DND-41 (cell line): Measurements from ENCODE around the gene ALDH1L1.

Experiments
- ATAC-seq: fragments of 200-7000 bp; cut with Tn5 transposase; 3 replicates; pipeline ENCODE4 v1.9.1; 2021; ENCODE audit warnings: low read depth; ENCODE audit not compliant: insufficient read depth
- DNase-seq: peaks from one replicate; pipeline ENCODE4 v3.0.0-alpha.2; 2020
- H2AFZ ChIP-seq: 2 replicates; pipeline ENCODE4 v1.6.0; 2012; ENCODE audit warnings: low read depth, low read length
- H3K27ac ChIP-seq: 2 replicates; pipeline ENCODE4 v1.5.1; 2012; ENCODE audit warnings: low read length, inconsistent platforms
- H3K27me3 ChIP-seq: fragments of 200-600 bp; sonication (generic); 2 replicates; pipeline ENCODE4 v1.6.0; 2012; ENCODE audit warnings: low read length, mild to moderate bottlenecking, inconsistent platforms; ENCODE audit not compliant: insufficient read depth, poor library complexity
- H3K36me3 ChIP-seq: 2 replicates; pipeline ENCODE4 v1.5.1; 2012; ENCODE audit warnings: low read length, inconsistent platforms; ENCODE audit not compliant: insufficient read depth
- H3K4me1 ChIP-seq: 2 replicates; pipeline ENCODE4 v1.5.1; 2012; ENCODE audit warnings: mild to moderate bottlenecking, low read length; ENCODE audit not compliant: insufficient read depth
- H3K4me2 ChIP-seq: 2 replicates; pipeline ENCODE4 v1.6.0; 2012; ENCODE audit warnings: mild to moderate bottlenecking, moderate library complexity, low read length, inconsistent platforms; ENCODE audit not compliant: insufficient read depth
- H3K4me3 ChIP-seq, 2 experiments: fragments of 200-600 bp in 1 of 2; shearing (Covaris generic) in 1 of 2; 2 replicates each; pipeline ENCODE4 v1.5.1; 2012 to 2016; ENCODE audit warnings: inconsistent platforms in 2 of 2, low read length in 2 of 2, mild to moderate bottlenecking in 2 of 2, low read depth in 1 of 2, moderate library complexity in 1 of 2
- H3K79me2 ChIP-seq: 2 replicates; pipeline ENCODE4 v1.6.0; 2012; ENCODE audit warnings: low read length, inconsistent platforms; ENCODE audit not compliant: insufficient read depth
- H3K9ac ChIP-seq: 2 replicates; pipeline ENCODE4 v1.6.0; 2012; ENCODE audit warnings: low read depth, mild to moderate bottlenecking, inconsistent platforms, low read length, moderate library complexity
- H3K9me3 ChIP-seq: 2 replicates; pipeline ENCODE4 v1.5.1; 2012; ENCODE audit warnings: low read length, moderate library complexity, mild to moderate bottlenecking, inconsistent platforms; ENCODE audit not compliant: insufficient read depth, severe bottlenecking
- H4K20me1 ChIP-seq: 2 replicates; pipeline ENCODE4 v1.6.0; 2012; ENCODE audit warnings: low read length; ENCODE audit not compliant: insufficient read depth
- EZH2 ChIP-seq: IDR thresholded peaks from 3 replicates; pipeline ENCODE4 v1.6.1; 2012; ENCODE audit warnings: borderline replicate concordance, low read depth, mild to moderate bottlenecking, moderate library complexity, low read length, inconsistent platforms; ENCODE audit not compliant: severe bottlenecking
- TF ChIP-seq, protein P1 (sequence below): IDR thresholded peaks from 2 replicates; pipeline ENCODE4 v1.5.1; 2012; ENCODE audit warnings: borderline replicate concordance, low read length, moderate library complexity, mild to moderate bottlenecking; ENCODE audit not compliant: poor library complexity, severe bottlenecking; ENCODE audit errors: extremely low read depth

The ALDH1L1 gene

DNA sequence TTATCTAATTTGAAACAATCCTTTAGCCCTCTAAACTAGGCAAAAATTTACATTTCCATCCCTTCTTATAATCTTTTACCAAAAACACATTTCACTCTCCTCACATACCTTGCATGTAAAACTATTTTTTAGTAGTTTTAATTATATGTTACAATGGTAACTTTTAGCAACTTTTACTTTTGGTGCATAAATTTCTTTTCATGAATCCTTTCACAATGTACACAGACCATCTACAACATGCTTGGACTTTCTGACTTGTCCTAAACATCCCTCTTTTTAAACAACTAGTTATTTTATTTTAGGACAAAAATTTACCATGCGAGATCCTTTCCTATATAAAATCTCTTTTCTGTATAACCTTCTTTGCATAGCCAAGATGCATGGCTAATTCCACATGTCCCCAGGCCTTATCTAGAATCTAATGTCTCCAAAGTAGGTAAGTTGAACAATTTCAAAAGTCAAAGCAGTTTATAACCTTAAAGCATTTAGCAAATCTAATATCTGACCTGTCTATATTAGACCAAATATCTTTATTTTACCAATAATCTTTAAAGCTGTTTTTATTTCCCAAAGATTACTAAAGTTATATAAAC, 14.4 kb upstream of the ALDH1L1 start:
- ATAC-seq: no peak
- no peak for TF ChIP-seq EZH2
- TF ChIP-seq, protein P1, sequence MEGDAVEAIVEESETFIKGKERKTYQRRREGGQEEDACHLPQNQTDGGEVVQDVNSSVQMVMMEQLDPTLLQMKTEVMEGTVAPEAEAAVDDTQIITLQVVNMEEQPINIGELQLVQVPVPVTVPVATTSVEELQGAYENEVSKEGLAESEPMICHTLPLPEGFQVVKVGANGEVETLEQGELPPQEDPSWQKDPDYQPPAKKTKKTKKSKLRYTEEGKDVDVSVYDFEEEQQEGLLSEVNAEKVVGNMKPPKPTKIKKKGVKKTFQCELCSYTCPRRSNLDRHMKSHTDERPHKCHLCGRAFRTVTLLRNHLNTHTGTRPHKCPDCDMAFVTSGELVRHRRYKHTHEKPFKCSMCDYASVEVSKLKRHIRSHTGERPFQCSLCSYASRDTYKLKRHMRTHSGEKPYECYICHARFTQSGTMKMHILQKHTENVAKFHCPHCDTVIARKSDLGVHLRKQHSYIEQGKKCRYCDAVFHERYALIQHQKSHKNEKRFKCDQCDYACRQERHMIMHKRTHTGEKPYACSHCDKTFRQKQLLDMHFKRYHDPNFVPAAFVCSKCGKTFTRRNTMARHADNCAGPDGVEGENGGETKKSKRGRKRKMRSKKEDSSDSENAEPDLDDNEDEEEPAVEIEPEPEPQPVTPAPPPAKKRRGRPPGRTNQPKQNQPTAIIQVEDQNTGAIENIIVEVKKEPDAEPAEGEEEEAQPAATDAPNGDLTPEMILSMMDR: no peak
- H3K27me3 ChIP-seq: no peaks in the 10 kb centered on the region

DNA sequence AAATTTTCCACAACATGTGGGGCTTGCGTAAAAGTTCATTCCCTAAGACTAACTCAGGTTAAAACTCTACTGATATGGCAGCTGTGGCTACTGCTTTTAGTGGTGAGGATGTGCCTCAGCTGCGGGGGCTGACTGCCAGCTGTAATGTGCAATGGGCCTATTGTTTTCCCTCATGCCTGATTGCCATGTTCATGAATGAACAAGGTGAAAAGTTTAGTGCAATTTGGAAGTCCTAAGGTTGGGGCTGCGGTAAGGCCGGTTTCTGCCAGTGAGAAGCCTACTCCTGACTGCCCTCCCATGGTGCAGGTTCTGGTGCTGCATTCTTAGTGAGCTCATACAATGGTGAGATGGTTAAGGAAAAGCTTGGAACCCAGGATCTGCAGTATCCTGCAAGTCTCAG, 10.9 kb upstream of the ALDH1L1 start:
- H3K9ac ChIP-seq: no peak overlapping the region
- DNase-seq (no peak), ATAC-seq (no peak)

More for the DNA sequence above, 14.4 kb upstream of the ALDH1L1 start:
- no peaks in the 10 kb centered on the region for H3K79me2 ChIP-seq
- no peak overlapping the region for H3K4me2 ChIP-seq
- H3K9ac ChIP-seq: no peak overlapping the region
- DNase-seq: no peak
- no peak overlapping the region for H3K27ac ChIP-seq
- no peak overlapping the region for H2AFZ ChIP-seq
- H4K20me1 ChIP-seq: no peaks in the 10 kb centered on the region
- H3K4me3 ChIP-seq: no peak overlapping the region
- no peaks in the 10 kb centered on the region for H3K4me1 ChIP-seq
- H3K36me3 ChIP-seq: no peaks in the 10 kb centered on the region
- peaks cover 29% of the 10 kb centered on the region for H3K9me3 ChIP-seq

DNA sequence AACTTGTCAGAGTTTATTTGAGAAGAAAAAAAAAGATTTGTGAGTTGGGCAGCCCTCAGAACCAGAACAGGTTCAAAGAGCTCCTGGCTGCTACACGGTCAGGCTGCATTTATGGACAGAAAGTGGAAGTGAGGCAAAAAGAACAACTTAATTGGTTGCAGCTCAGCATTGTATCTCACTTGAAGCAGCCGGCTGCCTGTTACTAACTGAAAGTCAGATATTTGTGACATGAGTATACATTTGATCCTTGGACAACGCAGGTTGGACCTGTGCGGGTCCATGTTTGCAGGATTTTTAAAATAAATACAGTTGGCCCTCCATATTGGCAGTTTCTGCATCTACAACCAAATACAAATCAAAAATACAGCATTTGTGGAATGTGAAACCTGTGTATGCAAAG, 7.5 kb upstream of the ALDH1L1 start:
- Histone ChIP-seq H3K36me3 (no peaks in the 10 kb centered on the region), H3K27me3 (no peaks in the 10 kb centered on the region), H4K20me1 (no peaks in the 10 kb centered on the region), H3K4me1 (no peaks in the 10 kb centered on the region), H3K79me2 (no peaks in the 10 kb centered on the region), H3K4me2 (no peak overlapping the region), H2AFZ (no peak overlapping the region), H3K4me3 (no peak overlapping the region), H3K9ac (no peak overlapping the region), H3K9me3 (peaks cover 6% of the 10 kb centered on the region), H3K27ac (no peak overlapping the region)
- no peak for TF ChIP-seq EZH2
- TF ChIP-seq, protein P1: no peak
- DNase-seq: no peak
- ATAC-seq: no peak

More for the DNA sequence above, 10.9 kb upstream of the ALDH1L1 start:
- Histone ChIP-seq H3K27ac (no peak overlapping the region), H2AFZ (no peak overlapping the region), H3K27me3 (no peaks in the 10 kb centered on the region), H3K4me3 (no peak overlapping the region), H3K79me2 (no peaks in the 10 kb centered on the region), H3K36me3 (no peaks in the 10 kb centered on the region), H3K9me3 (peaks cover 24% of the 10 kb centered on the region), H3K4me2 (no peak overlapping the region), H4K20me1 (no peaks in the 10 kb centered on the region), H3K4me1 (no peaks in the 10 kb centered on the region)
- TF ChIP-seq EZH2: no peak

DNA sequence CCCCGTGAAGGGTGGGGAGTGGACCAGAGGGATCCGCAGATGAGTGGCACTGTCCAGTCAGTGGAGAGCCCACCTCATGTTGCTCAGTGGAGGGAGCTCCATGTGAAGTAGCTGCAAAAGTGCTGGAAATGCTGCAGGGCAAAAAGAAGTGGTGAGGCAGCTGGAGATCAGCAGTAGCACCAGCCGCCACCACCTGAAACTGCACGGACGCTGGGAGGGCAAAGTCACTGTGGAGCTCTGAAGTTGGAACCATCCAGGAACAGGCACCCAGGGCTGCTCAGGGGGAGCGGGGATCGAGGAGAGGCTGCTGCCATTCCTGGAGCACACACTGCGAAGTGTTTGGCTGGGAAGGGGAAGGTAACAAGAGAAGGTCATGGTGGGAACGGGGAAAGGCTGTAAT, 6.4 kb upstream of the ALDH1L1 start:
- Histone ChIP-seq H3K9ac (no peak overlapping the region), H4K20me1 (no peaks in the 10 kb centered on the region), H3K4me1 (no peaks in the 10 kb centered on the region), H2AFZ (no peak overlapping the region), H3K4me3 (no peak overlapping the region), H3K27me3 (no peaks in the 10 kb centered on the region), H3K9me3 (no peaks in the 10 kb centered on the region), H3K79me2 (no peaks in the 10 kb centered on the region), H3K4me2 (no peak overlapping the region), H3K27ac (no peak overlapping the region), H3K36me3 (no peaks in the 10 kb centered on the region)
- ATAC-seq (no peak), DNase-seq (no peak)
- TF ChIP-seq EZH2: no peak
- TF ChIP-seq, protein P1: no peak
